IMR-90 (cell line): ENCODE measurements around the gene COIL. TPM values are rescaled to one million over a fixed set of nuclear protein-coding genes. Genes with fewer than 3 reads are reported as not detected.

ENCODE experiments used
- ATAC-seq: fragments of 200-7000 bp; cut with Tn5 transposase; 2 replicates; pipeline ENCODE4 v1.9.1; 2020; ENCODE audit warnings: low read depth, mild to moderate bottlenecking, moderate library complexity
- BruUV-seq: library from RNA; stranded (reverse); fragments of 400-500 nt; replicated peaks from 2 replicates; lab custom pipeline; 2021; lab: Mats Ljungman, UMichigan
- CTCF ChIA-PET: fragments of 300-600 bp; formaldehyde crosslinking; extraction: SDS; loops from one replicate; lab custom pipeline; 2021; ENCODE audit warnings: antibody characterized with exemption; lab: Yijun Ruan, JAX
- POLR2A ChIA-PET: fragments of 300-600 bp; sonication (Branson Sonifier 250); formaldehyde crosslinking; loops from one replicate; lab custom pipeline; 2022; ENCODE audit warnings: antibody characterized with exemption; ENCODE audit not compliant: unreplicated experiment; lab: Charles Lee
- DNase-seq: peaks from one replicate; pipeline ENCODE4 v3.0.0; 2013
- H2AFZ ChIP-seq: replicated peaks from 2 replicates; pipeline ENCODE3; 2013; ENCODE audit warnings: low read length, mild to moderate bottlenecking; ENCODE audit not compliant: poor library complexity
- H2AK5ac ChIP-seq: 2 replicates; pipeline ENCODE4 v1.6.1; 2013; ENCODE audit warnings: low read depth, low read length, inconsistent platforms
- H2AK9ac ChIP-seq: replicated peaks from 2 replicates; pipeline ENCODE3; 2013; ENCODE audit warnings: mild to moderate bottlenecking, low read depth, low read length, moderate library complexity; ENCODE audit not compliant: poor library complexity
- H2BK120ac ChIP-seq: 2 replicates; pipeline ENCODE4 v1.6.1; 2013; ENCODE audit warnings: low read depth, low read length, inconsistent platforms
- H2BK15ac ChIP-seq: 3 replicates; pipeline ENCODE4 v1.6.1; 2013; ENCODE audit warnings: low read depth, low read length, inconsistent platforms
- H2BK20ac ChIP-seq: 2 replicates; pipeline ENCODE4 v1.6.1; 2013; ENCODE audit warnings: low read depth, mild to moderate bottlenecking, inconsistent platforms, low read length, moderate library complexity
- H2BK5ac ChIP-seq: 2 replicates; pipeline ENCODE4 v1.6.1; 2013; ENCODE audit warnings: mild to moderate bottlenecking, low read depth, low read length, inconsistent platforms; ENCODE audit not compliant: poor library complexity, severe bottlenecking
- H3K14ac ChIP-seq: replicated peaks from 2 replicates; pipeline ENCODE4 v1.6.1; 2013; ENCODE audit warnings: low read depth, low read length, inconsistent platforms
- H3K18ac ChIP-seq: 2 replicates; pipeline ENCODE4 v1.6.1; 2013; ENCODE audit warnings: low read depth, low read length, control low read depth
- H3K23ac ChIP-seq: 2 replicates; pipeline ENCODE4 v1.6.1; 2013; ENCODE audit warnings: low read depth, low read length, inconsistent platforms
- H3K27ac ChIP-seq: 2 replicates; pipeline ENCODE4 v1.5.1; 2013; ENCODE audit warnings: mild to moderate bottlenecking, control low read depth, low read length; ENCODE audit not compliant: insufficient read depth
- H3K27me3 ChIP-seq: 2 replicates; pipeline ENCODE4 v1.6.1; 2013; ENCODE audit warnings: low read length; ENCODE audit not compliant: control insufficient read depth, insufficient read depth
- H3K36me3 ChIP-seq: 2 replicates; pipeline ENCODE4 v1.6.1; 2013; ENCODE audit warnings: low read length, mixed read lengths; ENCODE audit not compliant: control insufficient read depth, insufficient read depth
- H3K4ac ChIP-seq: 2 replicates; pipeline ENCODE4 v1.6.1; 2013; ENCODE audit warnings: low read depth, low read length, inconsistent platforms
- H3K4me1 ChIP-seq: 2 replicates; pipeline ENCODE4 v1.6.1; 2013; ENCODE audit warnings: low read length, mixed read lengths; ENCODE audit not compliant: control insufficient read depth, insufficient read depth
- H3K4me2 ChIP-seq: 2 replicates; pipeline ENCODE4 v1.6.1; 2013; ENCODE audit warnings: low read depth, mild to moderate bottlenecking, control low read depth, low read length, moderate library complexity
- H3K4me3 ChIP-seq: 2 replicates; pipeline ENCODE4 v1.5.1; 2013; ENCODE audit warnings: low read depth, mild to moderate bottlenecking, control low read depth, low read length, moderate library complexity; ENCODE audit not compliant: insufficient read depth
- H3K56ac ChIP-seq: 2 replicates; pipeline ENCODE4 v1.6.1; 2013; ENCODE audit warnings: low read length, inconsistent platforms; ENCODE audit not compliant: insufficient read depth; ENCODE audit errors: extremely low read depth
- H3K79me1 ChIP-seq, 2 experiments: 2 replicates each; pipeline ENCODE4 v1.6.1; 2013; ENCODE audit warnings: low read length in 2 of 2, inconsistent platforms in 1 of 2, low read depth in 1 of 2
- H3K9ac ChIP-seq: 2 replicates; pipeline ENCODE4 v1.6.1; 2013; ENCODE audit warnings: low read depth, low read length, control low read depth
- H3K9me1 ChIP-seq: 2 replicates; pipeline ENCODE4 v1.6.1; 2013; ENCODE audit warnings: low read length, inconsistent platforms; ENCODE audit not compliant: insufficient read depth
- H3K9me3 ChIP-seq: 2 replicates; pipeline ENCODE4 v1.6.1; 2013; ENCODE audit warnings: low read length; ENCODE audit not compliant: control insufficient read depth, insufficient read depth
- H4K20me1 ChIP-seq: 2 replicates; pipeline ENCODE4 v1.6.1; 2013; ENCODE audit warnings: low read length, inconsistent platforms; ENCODE audit not compliant: insufficient read depth
- H4K5ac ChIP-seq: 2 replicates; pipeline ENCODE4 v1.6.1; 2013; ENCODE audit warnings: mild to moderate bottlenecking, low read depth, low read length, control low read depth
- H4K8ac ChIP-seq, 2 experiments: 2 replicates each; pipeline ENCODE4 v1.6.1; 2013; ENCODE audit warnings: low read depth in 2 of 2, low read length in 2 of 2, control low read depth in 1 of 2, inconsistent platforms in 1 of 2
- H4K91ac ChIP-seq: 2 replicates; pipeline ENCODE4 v1.6.1; 2013; ENCODE audit warnings: low read depth, low read length, inconsistent platforms; ENCODE audit not compliant: insufficient read depth
- BHLHE40 ChIP-seq: fragments of 150-350 bp; IDR thresholded peaks from 2 replicates; pipeline ENCODE4 v1.6.1; 2016; ENCODE audit warnings: mild to moderate bottlenecking, low read depth, low read length
- CEBPB ChIP-seq: IDR thresholded peaks from 2 replicates; pipeline ENCODE4 v1.6.1; 2012; ENCODE audit warnings: low read depth, low read length, improper control_type of control experiment
- CHD1 ChIP-seq: IDR thresholded peaks from 2 replicates; pipeline ENCODE4 v1.6.1; 2012; ENCODE audit warnings: low read depth, low read length, improper control_type of control experiment
- WGBS, 2 experiments: methylation state at CpG; one replicate each; pipeline versions ENCODE4 v1.1.5 to v1.1.7; 2013; ENCODE audit warnings: missing lambda C conversion rate in 2 of 2; ENCODE audit not compliant: insufficient read length in 1 of 2; ENCODE audit errors: extremely low coverage in 2 of 2; 5-methylcytosine and 5-hydroxymethylcytosine counted together
- dilution Hi-C: fragments of 300-500 bp; cut with HindIII; formaldehyde crosslinking; loops from one replicate; pipeline ENCODE4 v1.14.3; 2018; ENCODE audit warnings: low sequenced_read_pairs; ENCODE audit not compliant: unreplicated experiment
- in situ Hi-C: fragments of 300-500 bp; cut with MboI; formaldehyde crosslinking; loops from 3 replicates; pipeline ENCODE4 v1.14.3; 2019; ENCODE audit warnings: low sequenced_read_pairs, inconsistent platforms, mixed read lengths
- intact Hi-C: fragments of 100-400 bp; cut with micrococcal nuclease; formaldehyde crosslinking; loops from 2 replicates; pipeline ENCODE4 v1.10.0; 2022
- polyA plus RNA-seq, 3 experiments: library from polyadenylated mRNA; depleted of rRNA; stranded (reverse); fragments of >200 nt; gene quantifications; 2 replicates each; pipeline ENCODE4 v1.2.3, GENCODE V29; 2012; ENCODE audit warnings: low replicate concordance in 1 of 3
- total RNA-seq: library from RNA; depleted of rRNA; stranded (reverse); fragments of >200 nt; gene quantifications from 2 replicates; pipeline ENCODE4 v1.2.3, GENCODE V29; 2012
- TF ChIP-seq, protein P1 (sequence below): fragments of 150-350 bp; IDR thresholded peaks from 2 replicates; pipeline ENCODE4 v1.6.1; 2017; ENCODE audit warnings: mild to moderate bottlenecking, antibody characterized with exemption, low read length, low read depth

The COIL gene
- total and polyA plus RNA-seq, 2 of the 4 experiments (the other 2 are of a cell fraction) = 5.2 to 13.3 TPM

DNA sequence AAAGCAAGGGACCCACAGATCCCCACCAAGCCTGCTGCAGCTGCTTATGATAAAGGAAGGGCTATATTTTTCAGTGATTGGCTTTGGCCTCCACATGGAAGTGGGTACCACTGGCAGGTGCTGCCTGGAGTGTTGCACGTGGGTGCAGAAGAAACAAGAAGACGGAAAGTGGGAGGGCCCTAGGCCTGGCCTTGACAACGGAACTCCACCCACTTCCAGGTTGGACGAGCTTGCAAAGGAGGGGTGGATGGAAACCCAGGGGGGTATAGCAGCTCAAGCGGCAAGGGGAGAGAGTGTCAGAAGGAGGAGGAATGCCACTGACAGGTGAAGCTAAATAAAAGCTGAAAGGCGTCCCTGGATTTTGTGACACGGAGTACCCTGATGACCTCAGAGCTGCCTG is 67.3 kb downstream of the COIL start:
- ATAC-seq = no peak
- Histone ChIP-seq H3K4me2 (no peak overlapping the region), H3K79me1 (peaks cover 8 to 9% of the 10 kb centered on the region in 2 experiments; a peak in 3 of 4 replicates), H3K23ac (no peak overlapping the region), H3K14ac (no peak overlapping the region), H2AFZ (no peak overlapping the region), H4K8ac (no peak overlapping the region), H2BK120ac (no peak overlapping the region), H3K4me1 (no peaks in the 10 kb centered on the region), H3K56ac (no peak overlapping the region), H3K36me3 (peaks cover 60% of the 10 kb centered on the region), H2AK9ac (no peak overlapping the region), H3K4ac (no peak overlapping the region), H3K9ac (no peak overlapping the region), H2AK5ac (no peak overlapping the region), H4K20me1 (0 out of 2 replicates have a peak, but pooled peaks cover 3% of the 10 kb centered on the region), H3K27ac (no peak overlapping the region), H3K9me3 (no peaks in the 10 kb centered on the region; the same call in 1 of the 2 replicates), H3K18ac (no peak overlapping the region), H3K9me1 (peaks cover 9% of the 10 kb centered on the region; the same call in 1 of the 2 replicates), H2BK15ac (no peak overlapping the region), H4K91ac (no peak overlapping the region), H2BK5ac (no peak overlapping the region), H4K5ac (no peak overlapping the region), H2BK20ac (no peak overlapping the region), H3K27me3 (no peaks in the 10 kb centered on the region), H3K4me3 (no peak overlapping the region)
- no TSS peak for BruUV-seq
- ChIA-PET CTCF (no interaction called here), POLR2A (no interaction called here)
- no peak for TF ChIP-seq CEBPB
- TF ChIP-seq CHD1 = no peak
- TF ChIP-seq BHLHE40 = no peak
- TF ChIP-seq, protein P1, sequence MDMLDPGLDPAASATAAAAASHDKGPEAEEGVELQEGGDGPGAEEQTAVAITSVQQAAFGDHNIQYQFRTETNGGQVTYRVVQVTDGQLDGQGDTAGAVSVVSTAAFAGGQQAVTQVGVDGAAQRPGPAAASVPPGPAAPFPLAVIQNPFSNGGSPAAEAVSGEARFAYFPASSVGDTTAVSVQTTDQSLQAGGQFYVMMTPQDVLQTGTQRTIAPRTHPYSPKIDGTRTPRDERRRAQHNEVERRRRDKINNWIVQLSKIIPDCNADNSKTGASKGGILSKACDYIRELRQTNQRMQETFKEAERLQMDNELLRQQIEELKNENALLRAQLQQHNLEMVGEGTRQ = no peak
- dilution Hi-C loops (no loop called here), in situ Hi-C loops (no loop called here), intact Hi-C loops (no loop called here)
- DNase-seq = no peak
- 83% methylated on average over 6 of the region's 7 CpGs; no CpG with 5 or more reads in 1 of the 2 experiments for WGBS, 2 experiments
